Tibial artery (tissue), 4 donors: ENCODE measurements around the gene PIGN.

ENCODE experiments used
- DNase-seq, 2 donors: peaks; one replicate each; pipeline ENCODE4 v3.0.0-alpha.2; 2019
- H3K27ac ChIP-seq, 2 donors: fragments of 200-600 bp; sonication (generic) in 1 of 2; 1 replicate in 1 of 2; 2 replicates in 1 of 2; pipeline ENCODE4 v1.5.1; 2018 to 2019; ENCODE audit warnings: mild to moderate bottlenecking in 1 of 2
- H3K27me3 ChIP-seq, 2 donors: fragments of 200-600 bp; sonication (generic) in 1 of 2; one replicate each; pipeline versions ENCODE4 v1.5.1 to v1.6.0; 2016 to 2019
- H3K36me3 ChIP-seq, 3 donors: fragments of 200-600 bp; sonication (generic) in 2 of 3; one replicate each; pipeline ENCODE4 v1.5.1; 2016 to 2019; ENCODE audit warnings: mild to moderate bottlenecking in 2 of 3
- H3K4me1 ChIP-seq, 4 donors: fragments of 200-600 bp; sonication (generic) in 2 of 4; 1 replicate in 3 of 4; 2 replicates in 1 of 4; pipeline ENCODE4 v1.5.1; 2016 to 2019
- H3K4me3 ChIP-seq, 2 donors: fragments of 200-600 bp; sonication (generic) in 1 of 2; 1 replicate in 1 of 2; 2 replicates in 1 of 2; pipeline ENCODE4 v1.5.1; 2018 to 2019; ENCODE audit warnings: mild to moderate bottlenecking in 2 of 2
- H3K9me3 ChIP-seq, 3 donors: fragments of 200-600 bp; sonication (generic) in 1 of 3; one replicate each; pipeline ENCODE4 v1.5.1; 2016 to 2019
- intact Hi-C: fragments of 100-400 bp; cut with DNase I; formaldehyde crosslinking; loops from one replicate; pipeline ENCODE4 v1.15.0; 2023; ENCODE audit warnings: low total_unique reads
- TF ChIP-seq, protein P1 (sequence below), 2 experiments: fragments of 200-600 bp in 1 of 2; fragments of 450-650 bp in 1 of 2; IDR thresholded peaks; one replicate each; pipeline ENCODE4 v1.5.1; 2017 to 2019; ENCODE audit warnings: antibody characterized with exemption in 2 of 2, mild to moderate bottlenecking in 1 of 2, moderate library complexity in 1 of 2

PIGN gene

DNA sequence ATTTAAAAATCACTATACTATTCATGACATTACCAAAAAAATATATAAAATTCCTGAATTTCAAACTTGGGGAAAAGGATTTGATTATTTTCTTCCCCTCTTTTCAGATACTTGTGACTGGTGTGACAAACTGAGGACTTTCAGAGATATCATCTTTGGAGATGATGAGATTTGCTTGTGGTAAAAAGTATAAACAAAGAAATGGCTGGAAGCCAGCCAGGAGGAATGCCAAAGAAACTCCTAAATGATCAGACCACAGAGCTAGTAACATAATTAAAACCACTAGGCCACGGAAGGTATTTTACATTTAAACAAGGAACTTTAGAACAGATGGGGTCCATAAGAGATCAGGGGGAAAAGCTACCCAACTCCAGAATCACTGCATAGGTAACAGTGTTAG is 58.7 kb downstream of the PIGN start:
- TF ChIP-seq, protein P1, sequence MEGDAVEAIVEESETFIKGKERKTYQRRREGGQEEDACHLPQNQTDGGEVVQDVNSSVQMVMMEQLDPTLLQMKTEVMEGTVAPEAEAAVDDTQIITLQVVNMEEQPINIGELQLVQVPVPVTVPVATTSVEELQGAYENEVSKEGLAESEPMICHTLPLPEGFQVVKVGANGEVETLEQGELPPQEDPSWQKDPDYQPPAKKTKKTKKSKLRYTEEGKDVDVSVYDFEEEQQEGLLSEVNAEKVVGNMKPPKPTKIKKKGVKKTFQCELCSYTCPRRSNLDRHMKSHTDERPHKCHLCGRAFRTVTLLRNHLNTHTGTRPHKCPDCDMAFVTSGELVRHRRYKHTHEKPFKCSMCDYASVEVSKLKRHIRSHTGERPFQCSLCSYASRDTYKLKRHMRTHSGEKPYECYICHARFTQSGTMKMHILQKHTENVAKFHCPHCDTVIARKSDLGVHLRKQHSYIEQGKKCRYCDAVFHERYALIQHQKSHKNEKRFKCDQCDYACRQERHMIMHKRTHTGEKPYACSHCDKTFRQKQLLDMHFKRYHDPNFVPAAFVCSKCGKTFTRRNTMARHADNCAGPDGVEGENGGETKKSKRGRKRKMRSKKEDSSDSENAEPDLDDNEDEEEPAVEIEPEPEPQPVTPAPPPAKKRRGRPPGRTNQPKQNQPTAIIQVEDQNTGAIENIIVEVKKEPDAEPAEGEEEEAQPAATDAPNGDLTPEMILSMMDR (IDR thresholded peaks at IDR 0.05), result no peak
- no peaks in the 10 kb centered on the region for H3K9me3 ChIP-seq
- intact Hi-C loops, result no loop called here
- no peaks in the 10 kb centered on the region for H3K36me3 ChIP-seq
- H3K4me3 ChIP-seq, result no peak overlapping the region
- no peak overlapping the region for H3K27ac ChIP-seq
- no peaks in the 10 kb centered on the region for H3K27me3 ChIP-seq
- H3K4me1 ChIP-seq, result peaks cover 0 to 6% (median 0%) of the 10 kb centered on the region in 4 donors
- no peak for DNase-seq

- H3K27me3 ChIP-seq, result no peaks in the 10 kb centered on the region
- H3K36me3 ChIP-seq, result no peaks in the 10 kb centered on the region
- intact Hi-C loops, result no loop called here
- H3K4me3 ChIP-seq, result no peak overlapping the region
- no peak overlapping the region for H3K27ac ChIP-seq
- H3K9me3 ChIP-seq, result no peaks in the 10 kb centered on the region
- TF ChIP-seq, protein P1 (IDR thresholded peaks at IDR 0.05), result no peak
- DNase-seq, result no peak
- peaks cover 0 to 6% (median 0%) of the 10 kb centered on the region in 4 donors for H3K4me1 ChIP-seq
Measured at GRCh38 chr18:62126737-62127136, 60.1 kb downstream of the PIGN start.

DNA sequence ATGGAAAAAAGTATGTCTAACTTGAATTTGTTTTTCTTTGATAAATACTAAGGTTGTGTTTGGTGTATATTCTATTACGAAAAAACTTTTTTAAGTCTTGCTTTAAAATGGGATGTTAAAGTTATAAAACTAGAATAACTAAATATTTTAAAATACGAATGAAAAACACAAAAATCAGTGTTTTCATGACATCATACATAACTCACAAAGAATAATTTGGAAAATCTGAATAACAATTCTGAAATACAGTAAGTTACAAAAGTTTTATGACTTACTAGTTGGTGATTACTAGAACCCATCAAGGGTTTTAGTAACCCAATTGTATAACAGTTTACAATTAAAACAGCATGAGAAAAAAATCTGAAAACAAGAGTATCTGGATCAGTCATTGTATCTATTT is 61.2 kb downstream of the PIGN start:
- TF ChIP-seq, protein P1 (IDR thresholded peaks at IDR 0.05), result no peak
- Histone ChIP-seq H3K27me3 (no peaks in the 10 kb centered on the region), H3K4me1 (peaks cover 0 to 6% (median 0%) of the 10 kb centered on the region in 4 donors), H3K4me3 (no peak overlapping the region), H3K36me3 (no peaks in the 10 kb centered on the region), H3K9me3 (no peaks in the 10 kb centered on the region), H3K27ac (no peak overlapping the region)
- no peak for DNase-seq
- intact Hi-C loops, result no loop called here

DNA sequence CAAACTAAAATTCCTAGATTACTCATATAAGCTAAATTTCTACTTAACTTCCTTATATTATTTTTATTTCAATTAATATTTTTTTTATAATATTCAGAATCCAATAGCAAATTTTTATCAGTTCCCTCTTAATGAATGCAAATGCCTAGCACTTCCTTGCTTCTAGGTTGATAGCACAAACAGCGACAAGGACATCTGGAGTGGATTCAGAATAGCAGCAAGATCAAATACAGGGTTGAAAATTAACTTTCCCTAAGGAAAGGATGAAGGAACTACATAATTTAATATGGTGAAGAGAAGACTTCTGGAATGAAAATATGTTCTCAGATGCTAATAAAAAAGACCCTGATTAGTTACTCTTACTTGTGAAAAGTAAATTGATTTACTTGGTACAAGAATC is 64.5 kb downstream of the PIGN start:
- Histone ChIP-seq H3K36me3 (no peaks in the 10 kb centered on the region), H3K27ac (no peak overlapping the region), H3K4me1 (peaks cover 0 to 12% (median 5%) of the 10 kb centered on the region in 4 donors), H3K27me3 (no peaks in the 10 kb centered on the region), H3K4me3 (no peak overlapping the region), H3K9me3 (peaks cover 0 to 5% (median 0%) of the 10 kb centered on the region in 3 donors)
- no peak for DNase-seq
- TF ChIP-seq, protein P1 (IDR thresholded peaks at IDR 0.05), result no peak
- intact Hi-C loops, result no loop called here

DNA sequence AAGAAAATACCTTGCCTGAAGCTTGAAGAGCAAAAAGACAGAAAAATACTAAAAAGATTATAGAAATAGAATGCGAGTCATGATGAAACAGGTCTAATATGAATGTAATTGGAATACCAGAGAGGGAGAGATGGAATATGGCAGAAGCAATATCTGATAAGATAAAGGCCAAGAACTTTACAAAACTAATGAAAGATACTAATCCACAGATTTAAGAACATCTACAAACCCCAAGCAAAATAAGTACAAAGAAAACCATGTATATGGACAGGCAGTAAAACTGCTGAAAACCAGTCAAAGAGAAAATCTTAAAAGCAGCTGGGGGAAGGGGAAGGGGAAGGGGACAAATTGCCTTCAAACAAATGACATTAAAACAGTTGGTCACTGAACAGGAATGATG is 67.0 kb downstream of the PIGN start:
- no peak for DNase-seq
- Histone ChIP-seq H3K27ac (no peak overlapping the region), H3K9me3 (peaks cover 0 to 5% (median 0%) of the 10 kb centered on the region in 3 donors), H3K4me3 (no peak overlapping the region), H3K4me1 (peaks cover 0 to 12% (median 5%) of the 10 kb centered on the region in 4 donors), H3K36me3 (no peaks in the 10 kb centered on the region), H3K27me3 (no peaks in the 10 kb centered on the region)
- intact Hi-C loops, result no loop called here
- TF ChIP-seq, protein P1 (IDR thresholded peaks at IDR 0.05), result no peak

DNA sequence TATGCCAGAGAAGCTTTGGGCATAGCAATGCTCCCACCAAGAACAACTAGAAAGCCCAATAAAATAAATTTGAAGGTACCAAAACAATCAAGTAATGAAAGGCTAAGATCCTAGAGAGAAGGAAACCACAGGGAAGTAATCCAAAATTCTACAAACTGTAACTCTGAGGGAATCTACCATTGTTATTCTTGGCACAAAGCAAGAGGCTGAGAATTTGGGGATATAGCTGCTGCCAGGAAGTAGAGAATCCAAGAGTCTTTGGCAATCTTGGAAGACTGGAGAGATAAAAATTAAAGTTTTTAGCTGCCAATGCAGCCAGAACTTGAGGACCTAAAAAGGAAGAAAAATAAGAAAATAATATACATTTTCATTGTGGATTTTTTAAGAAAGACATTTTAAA is 68.5 kb downstream of the PIGN start:
- peaks cover 0 to 12% (median 5%) of the 10 kb centered on the region in 4 donors for H3K4me1 ChIP-seq
- peaks cover 0 to 5% (median 0%) of the 10 kb centered on the region in 3 donors for H3K36me3 ChIP-seq
- no peak overlapping the region for H3K4me3 ChIP-seq
- no peak for DNase-seq
- H3K27me3 ChIP-seq, result no peaks in the 10 kb centered on the region
- TF ChIP-seq, protein P1 (IDR thresholded peaks at IDR 0.05), result no peak
- peaks cover 0 to 5% (median 0%) of the 10 kb centered on the region in 3 donors for H3K9me3 ChIP-seq
- H3K27ac ChIP-seq, result peak overlapping the region in 1 of 2 donors; percentile 19
- intact Hi-C loops, result no loop called here
